Right forelimb (tissue), 1 donor: ENCODE results near the gene SLC11A2.
"Not testable (repeated sequence)": the region's sequence is repeated elsewhere in the genome, so short reads cannot be mapped to it uniquely, and the experiment has no call there.

ENCODE experiments used
- DNase-seq: peaks from one replicate; pipeline ENCODE4 v3.0.0-alpha.2; 2018

The SLC11A2 gene

DNA sequence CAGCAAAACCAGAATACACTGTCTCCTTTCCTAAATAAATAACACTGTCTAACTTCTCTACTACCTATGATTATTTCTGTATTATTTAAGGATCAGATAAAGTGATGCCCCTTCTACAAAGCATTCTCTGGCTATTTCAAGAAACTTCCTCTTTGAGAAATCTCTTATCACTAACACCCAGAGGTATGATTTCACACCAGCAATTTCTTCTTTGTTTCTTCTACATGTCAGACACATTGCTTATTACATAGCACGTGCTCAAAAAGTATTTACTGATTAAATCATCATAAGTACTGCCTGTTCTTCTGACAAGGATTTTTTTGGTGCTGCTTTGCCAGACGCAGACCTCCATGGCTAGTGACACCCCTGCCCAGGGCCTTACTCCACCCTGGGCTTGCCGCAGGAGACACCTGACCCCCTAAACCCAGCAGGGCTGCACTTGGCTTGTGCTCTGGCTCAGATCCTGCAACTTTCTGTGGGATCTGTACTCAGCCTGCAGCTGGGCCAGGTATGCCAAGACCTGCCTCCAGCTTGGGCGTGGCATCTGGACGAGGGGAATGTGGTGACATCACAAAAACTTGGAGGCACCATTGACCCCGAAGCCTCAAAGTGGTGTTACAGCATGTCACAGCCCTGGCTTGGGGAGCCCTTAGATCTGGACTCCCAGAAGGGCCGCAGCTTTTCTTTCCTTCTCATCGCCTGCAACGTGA is 89.2 kb downstream of the SLC11A2 start:
- no peak for DNase-seq

DNA sequence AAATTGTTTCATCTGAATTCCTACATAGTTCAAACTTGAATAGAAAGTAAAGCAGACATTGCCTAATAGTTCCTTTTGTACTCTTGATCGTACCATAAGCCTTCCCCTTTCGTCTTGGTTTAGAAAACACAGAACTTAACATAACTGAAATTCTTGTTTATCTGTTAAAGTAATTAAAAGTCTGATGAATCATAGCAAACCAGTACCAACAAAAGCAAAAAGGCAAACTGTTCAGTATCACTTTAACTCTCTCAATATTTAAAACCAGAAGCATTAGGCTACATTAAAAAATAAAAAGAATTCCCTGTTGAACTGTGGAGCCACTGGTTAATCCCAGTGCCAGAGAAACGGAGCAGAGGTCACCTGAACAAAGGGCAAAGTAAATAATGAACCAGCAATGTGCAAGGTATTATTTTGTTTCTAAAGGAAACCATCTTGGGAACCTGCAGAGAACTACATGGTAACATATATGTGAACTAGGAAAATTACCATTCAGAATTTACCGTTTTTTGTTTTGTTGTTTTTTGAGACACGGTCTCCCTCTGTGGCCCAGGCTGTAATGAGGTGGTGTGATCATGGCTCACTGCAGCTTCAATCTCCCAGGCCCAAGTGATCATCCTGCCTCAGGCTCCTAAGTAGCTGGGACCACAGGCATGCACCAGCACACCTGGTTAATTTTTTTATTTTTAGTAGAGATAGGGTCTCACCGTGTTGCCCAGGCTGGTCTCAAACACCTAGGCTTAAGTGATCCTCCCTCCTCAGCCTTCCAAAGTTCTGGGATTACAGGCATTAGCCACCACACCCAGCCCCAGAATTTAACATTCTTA is 91.0 kb downstream of the SLC11A2 start:
- DNase-seq = no peak

DNA sequence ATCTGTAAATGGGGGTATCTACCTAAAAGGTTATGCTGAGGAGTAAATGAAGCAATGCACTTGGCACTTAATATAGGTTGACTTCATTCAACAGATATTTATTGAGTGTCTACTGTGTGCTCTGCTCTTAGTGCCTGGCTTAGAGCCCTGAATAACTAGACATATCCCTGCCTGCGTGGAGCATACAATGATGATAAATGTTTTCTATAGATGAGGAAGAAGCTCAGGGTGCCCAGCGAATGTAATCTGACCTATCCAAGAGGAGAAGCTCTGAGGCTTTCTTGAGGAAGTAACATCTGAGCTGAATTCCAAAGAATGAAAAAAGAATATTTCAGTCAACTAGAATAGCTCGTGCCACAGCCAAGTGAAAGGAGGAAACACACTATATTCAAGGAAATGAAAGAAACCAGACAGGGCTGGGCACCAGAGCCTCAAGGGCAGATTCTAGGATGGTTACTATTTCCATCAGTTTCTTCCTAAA is 91.8 kb downstream of the SLC11A2 start:
- no peak for DNase-seq

DNA sequence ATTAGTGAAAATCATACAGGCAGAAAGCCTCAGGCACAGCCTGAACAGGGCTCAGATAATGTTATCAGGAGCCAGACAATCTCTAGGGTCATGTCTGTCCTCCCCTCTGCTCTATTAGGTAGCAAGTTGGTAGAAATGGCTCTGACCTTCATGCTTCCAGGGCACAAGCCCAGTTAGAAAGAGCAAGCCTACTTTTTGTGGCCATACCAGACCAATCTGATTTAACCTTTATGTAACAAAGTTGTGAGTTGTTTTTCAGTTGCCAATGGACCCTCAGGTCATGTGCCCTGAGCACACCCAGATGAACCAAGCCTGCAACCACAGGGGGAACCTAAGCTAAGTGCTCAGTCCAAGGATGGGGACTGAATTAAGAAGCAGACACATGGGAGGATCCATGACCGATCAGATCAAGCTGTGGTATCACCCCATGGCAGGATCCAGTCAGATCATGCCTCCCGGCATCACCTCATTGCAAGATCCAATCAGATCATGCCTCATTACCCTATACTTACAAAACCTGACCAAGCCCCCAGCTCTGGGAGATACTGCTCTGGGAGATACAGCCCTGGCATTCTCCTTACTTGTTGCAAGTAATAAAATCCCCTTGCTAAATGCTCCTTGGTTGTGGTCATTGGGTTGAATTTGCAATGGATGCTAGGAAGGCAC is 92.6 kb downstream of the SLC11A2 start:
- DNase-seq = no peak

DNA sequence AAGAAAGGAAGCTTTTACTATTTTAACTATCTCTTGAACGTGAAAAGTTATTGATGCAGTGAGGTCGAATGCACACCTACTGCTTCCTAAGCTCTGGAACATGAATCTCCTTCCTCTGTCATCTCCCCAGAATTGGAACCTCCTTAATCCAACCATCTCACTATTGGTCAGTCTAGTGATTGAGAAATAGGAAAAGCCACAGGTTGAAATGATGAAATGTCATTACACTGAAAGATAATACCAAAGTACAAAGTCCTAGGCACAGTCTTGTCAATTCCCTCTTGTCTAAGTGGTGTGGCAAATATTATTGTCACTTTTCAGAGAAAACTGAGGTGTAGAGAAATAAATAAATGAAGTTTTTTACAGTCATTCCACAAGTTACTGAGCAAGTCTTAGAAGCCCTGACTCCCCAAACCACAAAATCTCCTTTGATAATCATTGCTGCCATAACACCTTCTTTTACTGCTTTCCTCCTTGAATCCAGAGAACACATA is 93.3 kb downstream of the SLC11A2 start:
- no peak for DNase-seq

DNA sequence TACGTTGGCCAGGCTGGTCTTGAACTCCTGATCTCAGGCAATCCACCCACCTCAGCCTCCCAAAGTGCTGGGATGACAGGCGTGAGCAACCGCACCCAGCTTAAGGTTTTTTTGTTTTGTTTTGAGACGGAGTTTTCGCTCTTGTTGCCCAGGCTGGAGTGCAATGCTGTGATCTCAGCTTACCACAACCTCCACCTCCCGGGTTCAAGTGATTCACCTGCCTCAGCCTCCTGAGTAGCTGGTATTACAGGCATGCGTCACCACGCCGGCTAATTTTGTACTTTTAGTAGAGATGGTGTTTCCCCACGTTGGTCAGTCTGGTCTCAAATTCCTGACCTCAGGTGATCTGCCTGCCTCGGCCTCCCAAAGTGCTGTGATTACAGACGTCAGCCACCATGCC is 95.7 kb downstream of the SLC11A2 start:
- DNase-seq = not testable (repeated sequence)

DNA sequence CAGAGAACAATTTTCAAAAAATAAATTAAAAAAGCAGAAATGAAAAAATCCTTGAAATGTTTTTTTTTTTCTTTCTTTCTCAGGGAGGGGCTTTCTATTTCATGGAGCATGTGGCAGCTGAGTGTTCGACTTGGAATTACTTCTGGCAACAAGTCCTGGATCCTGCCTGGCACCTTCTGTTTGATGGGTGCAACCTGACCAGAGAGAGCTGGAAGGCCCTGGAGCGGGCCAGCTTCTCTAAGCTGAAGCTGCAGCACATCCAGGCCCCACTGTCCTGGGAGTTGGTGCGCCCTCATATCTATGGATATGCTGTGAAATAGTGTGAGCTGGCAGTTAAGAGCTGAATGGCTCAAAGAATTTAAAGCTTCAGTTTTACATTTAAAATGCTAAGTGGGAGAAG is 96.4 kb downstream of the SLC11A2 start:
- DNase-seq = no peak
